IMR-90 (cell line): ENCODE data around the gene MARF1. TPM values are rescaled to one million over a fixed set of nuclear protein-coding genes. Genes with fewer than 3 reads are reported as not detected.

Experiments used
- ATAC-seq: fragments of 200-7000 bp; cut with Tn5 transposase; 2 replicates; pipeline ENCODE4 v1.9.1; 2020; ENCODE audit warnings: low read depth, mild to moderate bottlenecking, moderate library complexity
- BruUV-seq: library from RNA; stranded (reverse); fragments of 400-500 nt; replicated peaks from 2 replicates; lab custom pipeline; 2021; lab: Mats Ljungman, UMichigan
- CTCF ChIA-PET: fragments of 300-600 bp; formaldehyde crosslinking; extraction: SDS; loops from one replicate; lab custom pipeline; 2021; ENCODE audit warnings: antibody characterized with exemption; lab: Yijun Ruan, JAX
- POLR2A ChIA-PET: fragments of 300-600 bp; sonication (Branson Sonifier 250); formaldehyde crosslinking; loops from one replicate; lab custom pipeline; 2022; ENCODE audit warnings: antibody characterized with exemption; ENCODE audit not compliant: unreplicated experiment; lab: Charles Lee
- DNase-seq: peaks from one replicate; pipeline ENCODE4 v3.0.0; 2013
- H2AFZ ChIP-seq: replicated peaks from 2 replicates; pipeline ENCODE3; 2013; ENCODE audit warnings: low read length, mild to moderate bottlenecking; ENCODE audit not compliant: poor library complexity
- H2AK5ac ChIP-seq: 2 replicates; pipeline ENCODE4 v1.6.1; 2013; ENCODE audit warnings: low read depth, low read length, inconsistent platforms
- H2AK9ac ChIP-seq: replicated peaks from 2 replicates; pipeline ENCODE3; 2013; ENCODE audit warnings: mild to moderate bottlenecking, low read depth, low read length, moderate library complexity; ENCODE audit not compliant: poor library complexity
- H2BK120ac ChIP-seq: 2 replicates; pipeline ENCODE4 v1.6.1; 2013; ENCODE audit warnings: low read depth, low read length, inconsistent platforms
- H2BK15ac ChIP-seq: 3 replicates; pipeline ENCODE4 v1.6.1; 2013; ENCODE audit warnings: low read depth, low read length, inconsistent platforms
- H2BK20ac ChIP-seq: 2 replicates; pipeline ENCODE4 v1.6.1; 2013; ENCODE audit warnings: low read depth, mild to moderate bottlenecking, inconsistent platforms, low read length, moderate library complexity
- H2BK5ac ChIP-seq: 2 replicates; pipeline ENCODE4 v1.6.1; 2013; ENCODE audit warnings: mild to moderate bottlenecking, low read depth, low read length, inconsistent platforms; ENCODE audit not compliant: poor library complexity, severe bottlenecking
- H3K14ac ChIP-seq: replicated peaks from 2 replicates; pipeline ENCODE4 v1.6.1; 2013; ENCODE audit warnings: low read depth, low read length, inconsistent platforms
- H3K18ac ChIP-seq: 2 replicates; pipeline ENCODE4 v1.6.1; 2013; ENCODE audit warnings: low read depth, low read length, control low read depth
- H3K23ac ChIP-seq: 2 replicates; pipeline ENCODE4 v1.6.1; 2013; ENCODE audit warnings: low read depth, low read length, inconsistent platforms
- H3K27ac ChIP-seq: 2 replicates; pipeline ENCODE4 v1.5.1; 2013; ENCODE audit warnings: mild to moderate bottlenecking, control low read depth, low read length; ENCODE audit not compliant: insufficient read depth
- H3K27me3 ChIP-seq: 2 replicates; pipeline ENCODE4 v1.6.1; 2013; ENCODE audit warnings: low read length; ENCODE audit not compliant: control insufficient read depth, insufficient read depth
- H3K36me3 ChIP-seq: 2 replicates; pipeline ENCODE4 v1.6.1; 2013; ENCODE audit warnings: low read length, mixed read lengths; ENCODE audit not compliant: control insufficient read depth, insufficient read depth
- H3K4ac ChIP-seq: 2 replicates; pipeline ENCODE4 v1.6.1; 2013; ENCODE audit warnings: low read depth, low read length, inconsistent platforms
- H3K4me1 ChIP-seq: 2 replicates; pipeline ENCODE4 v1.6.1; 2013; ENCODE audit warnings: low read length, mixed read lengths; ENCODE audit not compliant: control insufficient read depth, insufficient read depth
- H3K4me2 ChIP-seq: 2 replicates; pipeline ENCODE4 v1.6.1; 2013; ENCODE audit warnings: low read depth, mild to moderate bottlenecking, control low read depth, low read length, moderate library complexity
- H3K4me3 ChIP-seq: 2 replicates; pipeline ENCODE4 v1.5.1; 2013; ENCODE audit warnings: low read depth, mild to moderate bottlenecking, control low read depth, low read length, moderate library complexity; ENCODE audit not compliant: insufficient read depth
- H3K56ac ChIP-seq: 2 replicates; pipeline ENCODE4 v1.6.1; 2013; ENCODE audit warnings: low read length, inconsistent platforms; ENCODE audit not compliant: insufficient read depth; ENCODE audit errors: extremely low read depth
- H3K79me1 ChIP-seq, 2 experiments: 2 replicates each; pipeline ENCODE4 v1.6.1; 2013; ENCODE audit warnings: low read length in 2 of 2, inconsistent platforms in 1 of 2, low read depth in 1 of 2
- H3K9ac ChIP-seq: 2 replicates; pipeline ENCODE4 v1.6.1; 2013; ENCODE audit warnings: low read depth, low read length, control low read depth
- H3K9me1 ChIP-seq: 2 replicates; pipeline ENCODE4 v1.6.1; 2013; ENCODE audit warnings: low read length, inconsistent platforms; ENCODE audit not compliant: insufficient read depth
- H3K9me3 ChIP-seq: 2 replicates; pipeline ENCODE4 v1.6.1; 2013; ENCODE audit warnings: low read length; ENCODE audit not compliant: control insufficient read depth, insufficient read depth
- H4K20me1 ChIP-seq: 2 replicates; pipeline ENCODE4 v1.6.1; 2013; ENCODE audit warnings: low read length, inconsistent platforms; ENCODE audit not compliant: insufficient read depth
- H4K5ac ChIP-seq: 2 replicates; pipeline ENCODE4 v1.6.1; 2013; ENCODE audit warnings: mild to moderate bottlenecking, low read depth, low read length, control low read depth
- H4K8ac ChIP-seq, 2 experiments: 2 replicates each; pipeline ENCODE4 v1.6.1; 2013; ENCODE audit warnings: low read depth in 2 of 2, low read length in 2 of 2, control low read depth in 1 of 2, inconsistent platforms in 1 of 2
- H4K91ac ChIP-seq: 2 replicates; pipeline ENCODE4 v1.6.1; 2013; ENCODE audit warnings: low read depth, low read length, inconsistent platforms; ENCODE audit not compliant: insufficient read depth
- BHLHE40 ChIP-seq: fragments of 150-350 bp; IDR thresholded peaks from 2 replicates; pipeline ENCODE4 v1.6.1; 2016; ENCODE audit warnings: mild to moderate bottlenecking, low read depth, low read length
- CEBPB ChIP-seq: IDR thresholded peaks from 2 replicates; pipeline ENCODE4 v1.6.1; 2012; ENCODE audit warnings: low read depth, low read length, improper control_type of control experiment
- CHD1 ChIP-seq: IDR thresholded peaks from 2 replicates; pipeline ENCODE4 v1.6.1; 2012; ENCODE audit warnings: low read depth, low read length, improper control_type of control experiment
- CTCF ChIP-seq: conservative IDR thresholded peaks from 2 replicates; pipeline ENCODE4 v1.5.1; 2012; ENCODE audit warnings: mild to moderate bottlenecking, low read depth, low read length, improper control_type of control experiment
- MAFK ChIP-seq: IDR thresholded peaks from 2 replicates; pipeline ENCODE4 v1.6.1; 2012; ENCODE audit warnings: low read depth, low read length, improper control_type of control experiment
- MAZ ChIP-seq: IDR thresholded peaks from 2 replicates; pipeline ENCODE4 v1.6.1; 2012; ENCODE audit warnings: low read depth, mild to moderate bottlenecking, low read length, improper control_type of control experiment, moderate library complexity, borderline replicate concordance
- POLR2A ChIP-seq: IDR thresholded peaks from 2 replicates; pipeline ENCODE4 v1.6.1; 2012; ENCODE audit warnings: mild to moderate bottlenecking, low read depth, low read length
- RCOR1 ChIP-seq: IDR thresholded peaks from 2 replicates; pipeline ENCODE4 v1.6.1; 2012; ENCODE audit warnings: mild to moderate bottlenecking, low read length, improper control_type of control experiment; ENCODE audit not compliant: insufficient replicate concordance
- RFX5 ChIP-seq: IDR thresholded peaks from 2 replicates; pipeline ENCODE4 v1.8.0; 2012; ENCODE audit warnings: low read depth, mild to moderate bottlenecking, low read length, moderate library complexity
- SMC3 ChIP-seq: fragments of 150-350 bp; IDR thresholded peaks from 2 replicates; pipeline ENCODE4 v1.6.1; 2016; ENCODE audit warnings: low read depth, mild to moderate bottlenecking, antibody characterized with exemption, low read length, moderate library complexity
- USF2 ChIP-seq: fragments of 150-350 bp; IDR thresholded peaks from 2 replicates; pipeline ENCODE4 v1.6.1; 2017; ENCODE audit warnings: mild to moderate bottlenecking, antibody characterized with exemption, low read length, low read depth
- WGBS, 2 experiments: methylation state at CpG; one replicate each; pipeline versions ENCODE4 v1.1.5 to v1.1.7; 2013; ENCODE audit warnings: missing lambda C conversion rate in 2 of 2; ENCODE audit not compliant: insufficient read length in 1 of 2; ENCODE audit errors: extremely low coverage in 2 of 2; 5-methylcytosine and 5-hydroxymethylcytosine counted together
- dilution Hi-C: fragments of 300-500 bp; cut with HindIII; formaldehyde crosslinking; loops from one replicate; pipeline ENCODE4 v1.14.3; 2018; ENCODE audit warnings: low sequenced_read_pairs; ENCODE audit not compliant: unreplicated experiment
- in situ Hi-C: fragments of 300-500 bp; cut with MboI; formaldehyde crosslinking; loops from 3 replicates; pipeline ENCODE4 v1.14.3; 2019; ENCODE audit warnings: low sequenced_read_pairs, inconsistent platforms, mixed read lengths
- intact Hi-C: fragments of 100-400 bp; cut with micrococcal nuclease; formaldehyde crosslinking; loops from 2 replicates; pipeline ENCODE4 v1.10.0; 2022
- polyA plus RNA-seq, 3 experiments: library from polyadenylated mRNA; depleted of rRNA; stranded (reverse); fragments of >200 nt; gene quantifications; 2 replicates each; pipeline ENCODE4 v1.2.3, GENCODE V29; 2012; ENCODE audit warnings: low replicate concordance in 1 of 3
- total RNA-seq: library from RNA; depleted of rRNA; stranded (reverse); fragments of >200 nt; gene quantifications from 2 replicates; pipeline ENCODE4 v1.2.3, GENCODE V29; 2012
- TF ChIP-seq, protein P1 (sequence below): fragments of 150-350 bp; IDR thresholded peaks from 2 replicates; pipeline ENCODE4 v1.6.1; 2016; ENCODE audit warnings: low read depth, mild to moderate bottlenecking, low read length, moderate library complexity, borderline replicate concordance

The MARF1 gene
- total and polyA plus RNA-seq, 2 of the 4 experiments (the other 2 are of a cell fraction) = 9.0 to 12.9 TPM

GRCh38 chr16:15593235-15593634, 49.7 kb downstream of the MARF1 start (continued):
- TF ChIP-seq MAZ = no peak
- TF ChIP-seq SMC3 = no peak
- no peak for TF ChIP-seq RFX5
- no peak for TF ChIP-seq POLR2A
- no peak for TF ChIP-seq USF2

GRCh38 chr16:15592324-15592723, 50.6 kb downstream of the MARF1 start:
- no peak overlapping the region for H3K14ac ChIP-seq
- no peak overlapping the region for H2BK5ac ChIP-seq
- no peaks in the 10 kb centered on the region for H3K27me3 ChIP-seq
- peak overlapping the region; percentile 9; the same call in 1 of the 2 replicates for H2AK5ac ChIP-seq
- CTCF ChIA-PET = no interaction called here
- H3K18ac ChIP-seq = no peak overlapping the region
- no peak overlapping the region for H2AFZ ChIP-seq
- no peak overlapping the region for H3K56ac ChIP-seq
- 94% methylated on average over 8 of the region's 9 CpGs; no CpG with 5 or more reads in 1 of the 2 experiments for WGBS, 2 experiments
- H3K9ac ChIP-seq = no peak overlapping the region
- H4K8ac ChIP-seq = no peak overlapping the region
- H3K4me3 ChIP-seq = no peak overlapping the region
- dilution Hi-C loops = no loop called here
- in situ Hi-C loops = no loop called here
- DNase-seq = no peak
- no peak overlapping the region for H4K5ac ChIP-seq
- H3K27ac ChIP-seq = no peak overlapping the region
- intact Hi-C loops = no loop called here
- POLR2A ChIA-PET = no interaction called here
- H3K9me3 ChIP-seq = peaks cover 4% of the 10 kb centered on the region; the same call in 1 of the 2 replicates
- H4K91ac ChIP-seq = no peak overlapping the region
- H3K9me1 ChIP-seq = no peaks in the 10 kb centered on the region
- H2BK20ac ChIP-seq = no peak overlapping the region
- no peaks in the 10 kb centered on the region for H3K79me1 ChIP-seq
- H2BK15ac ChIP-seq = peak overlapping the region; percentile 14; the same call in 1 of the 3 replicates
- H3K36me3 ChIP-seq = peaks cover 28% of the 10 kb centered on the region
- no TSS peak for BruUV-seq
- no peak for ATAC-seq
- peak overlapping the region; percentile 10; the same call in 1 of the 2 replicates for H2BK120ac ChIP-seq
- H3K4me1 ChIP-seq = peaks cover 2% of the 10 kb centered on the region; the same call in 1 of the 2 replicates
- H3K23ac ChIP-seq = no peak overlapping the region
- H4K20me1 ChIP-seq = no peaks in the 10 kb centered on the region
- peak overlapping the region; percentile 20; the same call in 1 of the 2 replicates for H3K4ac ChIP-seq
- no peak overlapping the region for H3K4me2 ChIP-seq
- H2AK9ac ChIP-seq = no peak overlapping the region
- TF ChIP-seq RCOR1 = no peak
- TF ChIP-seq CTCF = no peak
- TF ChIP-seq, protein P1, sequence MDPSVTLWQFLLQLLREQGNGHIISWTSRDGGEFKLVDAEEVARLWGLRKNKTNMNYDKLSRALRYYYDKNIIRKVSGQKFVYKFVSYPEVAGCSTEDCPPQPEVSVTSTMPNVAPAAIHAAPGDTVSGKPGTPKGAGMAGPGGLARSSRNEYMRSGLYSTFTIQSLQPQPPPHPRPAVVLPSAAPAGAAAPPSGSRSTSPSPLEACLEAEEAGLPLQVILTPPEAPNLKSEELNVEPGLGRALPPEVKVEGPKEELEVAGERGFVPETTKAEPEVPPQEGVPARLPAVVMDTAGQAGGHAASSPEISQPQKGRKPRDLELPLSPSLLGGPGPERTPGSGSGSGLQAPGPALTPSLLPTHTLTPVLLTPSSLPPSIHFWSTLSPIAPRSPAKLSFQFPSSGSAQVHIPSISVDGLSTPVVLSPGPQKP = no peak
- no peak for TF ChIP-seq RFX5
- no peak for TF ChIP-seq USF2
- TF ChIP-seq MAFK = no peak
- no peak for TF ChIP-seq CEBPB
- TF ChIP-seq CHD1 = no peak
- no peak for TF ChIP-seq BHLHE40
